Gastroesophageal sphincter (tissue), 4 donors: ENCODE data around the gene TSN. TPM values are rescaled to one million over a fixed set of nuclear protein-coding genes. Genes with fewer than 3 reads are reported as not detected.
A peak's percentile ranks its signal among the peaks of the same experiment; 100 is the strongest.
"Not testable (repeated sequence)": the region's sequence is repeated elsewhere in the genome, so short reads cannot be mapped to it uniquely, and the experiment has no call there.

Source experiments
- ATAC-seq: fragments of 150-250 bp; one replicate; pipeline ENCODE4 v1.9.1; 2016; ENCODE audit warnings: mild to moderate bottlenecking, moderate library complexity
- H3K27ac ChIP-seq, 4 donors: fragments of 200-600 bp; sonication (generic) in 3 of 4; 1 replicate in 3 of 4; 2 replicates in 1 of 4; pipeline ENCODE4 v1.5.1; 2016 to 2019
- H3K27me3 ChIP-seq: fragments of 200-600 bp; sonication (generic); one replicate; pipeline ENCODE4 v1.5.1; 2019
- H3K36me3 ChIP-seq, 2 donors: fragments of 200-600 bp; sonication (generic); one replicate each; pipeline ENCODE4 v1.5.1; 2019; ENCODE audit warnings: control low read depth in 1 of 2
- H3K4me1 ChIP-seq, 3 donors: fragments of 200-600 bp; sonication (generic); 1 replicate in 2 of 3; 2 replicates in 1 of 3; pipeline ENCODE4 v1.5.1; 2016 to 2019; ENCODE audit warnings: control low read depth in 2 of 3
- H3K4me3 ChIP-seq, 2 donors: fragments of 200-600 bp; sonication (generic); one replicate each; pipeline ENCODE4 v1.5.1; 2019; ENCODE audit warnings: mild to moderate bottlenecking in 1 of 2, moderate library complexity in 1 of 2
- H3K9me3 ChIP-seq, 3 donors: fragments of 200-600 bp; sonication (generic); one replicate each; pipeline ENCODE4 v1.5.1; 2017 to 2019; ENCODE audit warnings: control low read depth in 2 of 3
- CTCF ChIP-seq, 4 experiments: fragments of 200-600 bp in 2 of 4; fragments of 450-650 bp in 2 of 4; sonication (generic) in 1 of 4; IDR thresholded peaks; one replicate each; pipeline ENCODE4 v1.5.1; 2017 to 2019; ENCODE audit warnings: antibody characterized with exemption in 4 of 4, mild to moderate bottlenecking in 2 of 4, moderate library complexity in 2 of 4
- EP300 ChIP-seq: sonication (generic); formaldehyde crosslinking; IDR thresholded peaks from one replicate; pipeline ENCODE4 v1.6.1; 2017; ENCODE audit warnings: antibody characterized with exemption, mild to moderate bottlenecking
- POLR2A ChIP-seq, 2 donors: fragments of 450-650 bp; IDR thresholded peaks; one replicate each; pipeline ENCODE4 v1.6.1; 2017; ENCODE audit warnings: antibody characterized with exemption in 2 of 2, mild to moderate bottlenecking in 2 of 2, moderate library complexity in 1 of 2
- POLR2AphosphoS5 ChIP-seq: sonication (generic); formaldehyde crosslinking; IDR thresholded peaks from one replicate; pipeline ENCODE4 v1.6.1; 2017; ENCODE audit warnings: antibody characterized with exemption
- WGBS, 2 donors: methylation state at CpG; one replicate each; pipeline ENCODE4 v1.1.5; 2018; ENCODE audit warnings: low coverage in 1 of 2; 5-methylcytosine and 5-hydroxymethylcytosine counted together
- total RNA-seq, 4 donors: library from RNA; depleted of rRNA; stranded (reverse); fragments of >200 nt; gene quantifications; one replicate each; pipeline ENCODE4 v1.1.0, GENCODE V29; 2016

TSN gene
- total RNA-seq, 4 donors from 2014 or later, result 29.9 to 41.7 (median 33.7) TPM

- Histone ChIP-seq H3K27me3 (no peaks in the 10 kb centered on the region), H3K36me3 (peaks cover 0 to 89% of the 10 kb centered on the region in 2 donors), H3K4me1 (peaks cover 0 to 23% (median 4%) of the 10 kb centered on the region in 3 donors), H3K9me3 (no peaks in the 10 kb centered on the region), H3K27ac (no peak overlapping the region), H3K4me3 (no peak overlapping the region)
- ATAC-seq, result no peak
- 89 to 94% methylated on average over 3 to 5 of the region's 6 CpGs for WGBS, 2 donors
- TF ChIP-seq EP300, result no peak
- no peak for TF ChIP-seq POLR2AphosphoS5
- TF ChIP-seq POLR2A (IDR thresholded peaks at IDR 0.05), result no peak
Measured at GRCh38 chr2:121731366-121731765, 24.1 kb upstream of the TSN start.

- ATAC-seq, H3K9me3 ChIP-seq, H3K27me3 ChIP-seq, H3K4me3 ChIP-seq, H3K27ac ChIP-seq: not testable (repeated sequence)
- H3K36me3 ChIP-seq, result peaks cover 0 to 57% of the 10 kb centered on the region in 2 donors
- H3K4me1 ChIP-seq, result peaks cover 0 to 31% (median 4%) of the 10 kb centered on the region in 3 donors
- WGBS, 2 donors, result 90 to 93% methylated on average over 5 to 9 of the region's 11 CpGs
Measured at GRCh38 chr2:121734544-121734943, 20.9 kb upstream of the TSN start.

GRCh38 chr2:121735518-121736074 lies 19.9 kb upstream of the TSN start:
- WGBS, 2 donors, result 19 to 24% methylated on average over 10 of the region's 10 CpGs
- no peak for ATAC-seq

GRCh38 chr2:121736140-121736461 lies 19.4 kb upstream of the TSN start:
- peaks cover 0 to 41% of the 10 kb centered on the region in 2 donors for H3K36me3 ChIP-seq
- H3K9me3 ChIP-seq, result no peaks in the 10 kb centered on the region
- H3K27ac ChIP-seq, result peak overlapping the region; percentile 44 to 87 (median 84)
- no peak for ATAC-seq
- H3K27me3 ChIP-seq, result no peaks in the 10 kb centered on the region
- peak overlapping the region; percentile 70 to 91 for H3K4me3 ChIP-seq
- 0 to 1% methylated on average over 2 to 8 of the region's 8 CpGs for WGBS, 2 donors
- H3K4me1 ChIP-seq, result peaks cover 0 to 31% (median 4%) of the 10 kb centered on the region in 3 donors
- TF ChIP-seq POLR2AphosphoS5, result no peak
- no peak for TF ChIP-seq EP300
- TF ChIP-seq CTCF (IDR thresholded peaks at IDR 0.05), result no peak
- no peak for TF ChIP-seq POLR2A (IDR thresholded peaks at IDR 0.05)

More at GRCh38 chr2:121735518-121736074, 19.9 kb upstream of the TSN start:
- Histone ChIP-seq H3K9me3 (no peaks in the 10 kb centered on the region), H3K27ac (peak overlapping the region in 3 of 4 donors; percentile 81 to 87 (median 86)), H3K4me3 (peak overlapping the region; percentile 70 to 91), H3K4me1 (peaks cover 0 to 31% (median 4%) of the 10 kb centered on the region in 3 donors), H3K27me3 (no peaks in the 10 kb centered on the region), H3K36me3 (peaks cover 0 to 46% of the 10 kb centered on the region in 2 donors)
- TF ChIP-seq EP300 (no peak), CTCF (IDR thresholded peaks at IDR 0.05) (no peak), POLR2A (IDR thresholded peaks at IDR 0.05) (no peak), POLR2AphosphoS5 (no peak)

- Histone ChIP-seq H3K4me1 (peaks cover 0 to 31% (median 4%) of the 10 kb centered on the region in 3 donors), H3K9me3 (no peaks in the 10 kb centered on the region), H3K4me3 (peak within 1 kb of the TSS; percentile 70 to 91), H3K27ac (peak within 1 kb of the TSS; percentile 44 to 87 (median 84)), H3K36me3 (peaks cover 0 to 35% of the 10 kb centered on the region in 2 donors), H3K27me3 (no peaks in the 10 kb centered on the region)
- ATAC-seq, result peak; percentile 98
- peak; percentile 84 for TF ChIP-seq POLR2AphosphoS5
- no peak for TF ChIP-seq EP300
- TF ChIP-seq POLR2A (IDR thresholded peaks at IDR 0.05), result peak; percentile 11 to 27
- TF ChIP-seq CTCF (IDR thresholded peaks at IDR 0.05), result no peak
- WGBS, 2 donors, result 0% methylated on average over 1 to 2 of the region's 93 CpGs
Measured at GRCh38 chr2:121736462-121737336, 18.8 kb upstream of the TSN start, which contains the start of gene NIFK. TSS of gene NIFK (minus strand) at chr2:121736875. CDS start at chr2:121736850, 25 bp downstream.
